ENCODE data around the gene DNM3.

DNM3 gene

GRCh38 chr1:171972846-171973245 lies 131.5 kb downstream of the DNM3 start:
- no peak for DNase-seq (ENCODE audit: low read depth)
- TF ChIP-seq CTCF (IDR thresholded peaks at IDR 0.05; ENCODE audit: low read depth, low read length, missing control alignments): no peak
- H3K4me3 ChIP-seq (ENCODE audit: low read depth, low read length): no peak overlapping the region

GRCh38 chr1:171973421-171973820 lies 132.1 kb downstream of the DNM3 start:
- H3K4me3 ChIP-seq (ENCODE audit: low read depth, low read length): no peak overlapping the region
- DNase-seq (ENCODE audit: low read depth): no peak
- TF ChIP-seq CTCF (IDR thresholded peaks at IDR 0.05; ENCODE audit: low read depth, low read length, missing control alignments): no peak

GRCh38 chr1:171981303-171981702 lies 140.0 kb downstream of the DNM3 start:
- no peak overlapping the region for H3K4me3 ChIP-seq (ENCODE audit: low read depth, low read length)
- TF ChIP-seq CTCF (IDR thresholded peaks at IDR 0.05; ENCODE audit: low read depth, low read length, missing control alignments): no peak
- DNase-seq (ENCODE audit: low read depth): no peak

GRCh38 chr1:171983584-171983983 lies 142.3 kb downstream of the DNM3 start:
- H3K4me3 ChIP-seq (ENCODE audit: low read depth, low read length): no peak overlapping the region
- DNase-seq (ENCODE audit: low read depth): no peak
- TF ChIP-seq CTCF (IDR thresholded peaks at IDR 0.05; ENCODE audit: low read depth, low read length, missing control alignments): peak; percentile 9

GRCh38 chr1:171984262-171984661 lies 143.0 kb downstream of the DNM3 start:
- no peak for TF ChIP-seq CTCF (IDR thresholded peaks at IDR 0.05; ENCODE audit: low read depth, low read length, missing control alignments)
- no peak overlapping the region for H3K4me3 ChIP-seq (ENCODE audit: low read depth, low read length)
- DNase-seq (ENCODE audit: low read depth): no peak

GRCh38 chr1:171984850-171985485 lies 143.7 kb downstream of the DNM3 start:
- H3K4me3 ChIP-seq (ENCODE audit: low read depth, low read length): no peak overlapping the region
- TF ChIP-seq CTCF (IDR thresholded peaks at IDR 0.05; ENCODE audit: low read depth, low read length, missing control alignments): peak; percentile 75
- DNase-seq (ENCODE audit: low read depth): peak; percentile 16

- no peak overlapping the region for H3K4me3 ChIP-seq (ENCODE audit: low read depth, low read length)
- DNase-seq (ENCODE audit: low read depth): no peak
- TF ChIP-seq CTCF (IDR thresholded peaks at IDR 0.05; ENCODE audit: low read depth, low read length, missing control alignments): peak; percentile 27
Observed at GRCh38 chr1:171985639-171986038, 144.3 kb downstream of the DNM3 start.
